B cell (primary cell): ENCODE results near the gene COL16A1. TPM values are rescaled to one million over a fixed set of nuclear protein-coding genes. Genes with fewer than 3 reads are reported as not detected.

Source experiments
- ATAC-seq: fragments of 200-7000 bp; cut with Tn5 transposase; one replicate; pipeline ENCODE4 v1.10.0; 2021; ENCODE audit warnings: low read depth, mild to moderate bottlenecking, moderate number of reproducible peaks, moderate library complexity
- CTCF ChIA-PET: fragments of 350-600 bp; sonication (Branson Sonifier 250); formaldehyde crosslinking; loops from one replicate; lab custom pipeline; 2021; ENCODE audit warnings: antibody characterized with exemption, inconsistent platforms; lab: Charles Lee
- POLR2A ChIA-PET: fragments of 350-600 bp; sonication (Branson Sonifier 250); formaldehyde crosslinking; loops from one replicate; lab custom pipeline; 2021; ENCODE audit warnings: antibody characterized with exemption; lab: Charles Lee
- DNase-seq: peaks from one replicate; pipeline ENCODE4 v3.0.0; 2013
- H2AFZ ChIP-seq: 2 replicates; pipeline ENCODE4 v1.6.1; 2012; ENCODE audit warnings: mild to moderate bottlenecking, low read depth, low read length; ENCODE audit not compliant: insufficient read depth, poor library complexity, severe bottlenecking
- H3K27ac ChIP-seq, 2 donors: 1 replicate in 1 of 2; 2 replicates in 1 of 2; pipeline ENCODE4 v1.5.1; 2012 to 2013; ENCODE audit warnings: low read length in 2 of 2, mild to moderate bottlenecking in 2 of 2, moderate library complexity in 1 of 2
- H3K27me3 ChIP-seq, 4 experiments: fragments of 200-600 bp in 1 of 4; sonication (generic) in 1 of 4; replicated peaks in 1 of 4; 1 replicate in 2 of 4; 2 replicates in 2 of 4; pipeline versions ENCODE4 v1.6.1 to v1.7.0; 2013 to 2016; ENCODE audit warnings: low read length in 3 of 4, mild to moderate bottlenecking in 2 of 4, mixed read lengths in 1 of 4, moderate library complexity in 1 of 4; ENCODE audit not compliant: insufficient read depth in 4 of 4, control insufficient read depth in 3 of 4; ENCODE audit errors: control extremely low read depth in 1 of 4
- H3K36me3 ChIP-seq, 2 experiments: replicated peaks in 1 of 2; 1 replicate in 1 of 2; 2 replicates in 1 of 2; pipeline versions ENCODE4 v1.6.1 to v1.7.1; 2013; ENCODE audit warnings: low read length in 1 of 2; ENCODE audit not compliant: insufficient read depth in 2 of 2, control insufficient read depth in 1 of 2; ENCODE audit errors: control extremely low read depth in 1 of 2, extremely low read depth in 1 of 2
- H3K4me1 ChIP-seq, 2 donors: fragments of 200-600 bp in 1 of 2; sonication (generic) in 1 of 2; 1 replicate in 1 of 2; 2 replicates in 1 of 2; pipeline versions ENCODE4 v1.5.1 to v1.6.1; 2013 to 2017; ENCODE audit warnings: low read length in 2 of 2; ENCODE audit not compliant: control insufficient read depth in 2 of 2, insufficient read depth in 2 of 2
- H3K4me2 ChIP-seq: replicated peaks from 2 replicates; pipeline ENCODE3; 2012; ENCODE audit warnings: mild to moderate bottlenecking, low read depth, low read length; ENCODE audit not compliant: poor library complexity, severe bottlenecking
- H3K4me3 ChIP-seq, 5 experiments: fragments of 200-600 bp in 1 of 5; sonication (generic) in 1 of 5; 1 replicate in 3 of 5; 2 replicates in 2 of 5; pipeline versions ENCODE4 v1.5.1 to v1.7.0; 2011 to 2016; ENCODE audit warnings: low read length in 4 of 5, mild to moderate bottlenecking in 4 of 5, low read depth in 2 of 5, control low read depth in 1 of 5, moderate library complexity in 1 of 5; ENCODE audit not compliant: insufficient read depth in 1 of 5; ENCODE audit errors: control extremely low read depth in 1 of 5, extremely low read depth in 1 of 5
- H3K79me2 ChIP-seq: fragments of 200-600 bp; sonication (generic); one replicate; pipeline ENCODE4 v1.6.0; 2016; ENCODE audit warnings: low read length; ENCODE audit not compliant: control insufficient read depth, insufficient read depth
- H3K9ac ChIP-seq: fragments of 200-600 bp; sonication (generic); 2 replicates; pipeline ENCODE4 v1.6.1; 2017; ENCODE audit warnings: mild to moderate bottlenecking, low read length, moderate library complexity
- H3K9me3 ChIP-seq, 3 donors: one replicate each; pipeline versions ENCODE4 v1.6.1 to v1.7.1; 2013; ENCODE audit warnings: low read length in 2 of 3; ENCODE audit not compliant: control insufficient read depth in 2 of 3, insufficient read depth in 1 of 3; ENCODE audit errors: control extremely low read depth in 1 of 3
- H4K20me1 ChIP-seq: 2 replicates; pipeline ENCODE4 v1.6.0; 2012; ENCODE audit warnings: mild to moderate bottlenecking, low read length; ENCODE audit not compliant: insufficient read depth, control insufficient read depth, poor library complexity, severe bottlenecking
- H3K27ac Mint-ChIP-seq: one replicate; pipeline ENCODE4 v1.8.0; 2021; ENCODE audit warnings: mixed read lengths
- H3K27me3 Mint-ChIP-seq: one replicate; pipeline ENCODE4 v1.8.0; 2021; ENCODE audit warnings: mixed read lengths
- H3K4me1 Mint-ChIP-seq: one replicate; pipeline ENCODE4 v1.8.0; 2021; ENCODE audit warnings: mixed read lengths
- H3K4me3 Mint-ChIP-seq: one replicate; pipeline ENCODE4 v1.8.0; 2021; ENCODE audit warnings: mixed read lengths
- H3K9me3 Mint-ChIP-seq: one replicate; pipeline ENCODE4 v1.8.0; 2022; ENCODE audit warnings: mixed read lengths; ENCODE audit not compliant: insufficient read depth
- EZH2 ChIP-seq: IDR thresholded peaks from 2 replicates; pipeline ENCODE4 v1.6.1; 2012; ENCODE audit warnings: borderline replicate concordance, low read depth, mild to moderate bottlenecking, moderate library complexity, low read length; ENCODE audit not compliant: insufficient read depth, poor library complexity, severe bottlenecking
- WGBS: methylation state at CpG from one replicate; pipeline ENCODE4 v1.1.5; 2013; ENCODE audit warnings: missing lambda C conversion rate; ENCODE audit not compliant: insufficient coverage; 5-methylcytosine and 5-hydroxymethylcytosine counted together
- intact Hi-C: fragments of 100-400 bp; cut with micrococcal nuclease; formaldehyde crosslinking; loops from one replicate; pipeline ENCODE4 v1.10.0; 2022
- polyA plus RNA-seq: library from polyadenylated mRNA; depleted of rRNA; stranded (reverse); fragments of >200 nt; gene quantifications from 2 replicates; pipeline ENCODE4 v1.2.3, GENCODE V29; 2012
- total RNA-seq, 2 donors: library from RNA; stranded (reverse); fragments of 120-200 nt in 1 of 2; gene quantifications; 1 replicate in 1 of 2; 2 replicates in 1 of 2; pipeline versions ENCODE4 v1.2.3 to v1.2.4, GENCODE V29; 2013 to 2022
- TF ChIP-seq, protein P1 (sequence below): fragments of 200-600 bp; IDR thresholded peaks from one replicate; pipeline ENCODE4 v1.8.0; 2022; ENCODE audit warnings: antibody characterized with exemption, mild to moderate bottlenecking

The COL16A1 gene
- total and polyA plus RNA-seq, 2 donors (not counting 1 experiment from before 2014, with no cell fraction given) = 0.07 TPM; not detected in 1

DNA sequence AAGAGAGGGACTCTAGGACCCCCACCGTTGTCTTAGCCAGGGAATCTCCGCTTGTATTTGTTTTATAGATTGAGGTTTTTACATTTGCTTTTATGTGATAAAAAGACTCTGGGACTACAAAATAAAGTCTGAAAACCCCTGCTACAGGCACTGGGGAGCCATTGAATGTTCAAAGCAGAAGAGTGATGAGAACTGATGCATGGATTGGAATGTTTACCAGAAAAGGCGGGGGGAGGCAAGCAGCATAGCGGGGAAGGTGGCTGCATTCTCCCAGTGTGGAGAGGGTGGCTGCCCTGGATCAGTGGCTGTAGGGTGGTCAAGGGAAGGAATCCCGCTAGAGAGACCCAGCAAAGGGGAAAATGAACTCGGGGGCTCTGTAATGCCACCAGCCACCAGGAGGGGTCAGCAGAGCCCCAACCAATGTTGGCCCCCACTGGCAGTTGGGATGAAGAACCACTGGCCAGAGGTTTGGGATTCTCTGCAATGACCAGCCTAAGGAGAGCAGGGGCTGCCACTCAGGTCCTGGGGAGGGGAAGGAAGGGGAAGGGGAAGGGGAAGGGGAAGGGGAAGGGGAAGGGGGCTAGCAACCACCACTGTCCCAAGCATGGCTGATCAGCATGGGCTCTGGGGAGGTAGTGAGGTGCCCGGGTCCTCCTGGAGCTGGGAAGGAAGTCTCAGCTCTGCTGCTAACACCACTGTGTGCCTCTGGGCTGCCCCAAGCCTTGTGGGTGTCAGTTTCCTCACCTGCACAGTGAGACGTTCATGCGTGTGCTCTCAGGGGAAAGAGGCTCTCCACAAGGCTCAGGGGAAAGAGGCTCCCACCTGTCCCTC is 40.0 kb downstream of the COL16A1 start:
- Histone ChIP-seq H4K20me1 (no peaks in the 10 kb centered on the region), H3K4me2 (no peak overlapping the region), H3K79me2 (no peaks in the 10 kb centered on the region), H2AFZ (no peak overlapping the region), H3K4me3 (no peak overlapping the region), H3K36me3 (no peaks in the 10 kb centered on the region), H3K9ac (no peak overlapping the region), H3K4me1 (no peaks in the 10 kb centered on the region), H3K27me3 (peaks cover 0 to 6% (median 0%) of the 10 kb centered on the region in 4 experiments), H3K27ac (no peak overlapping the region), H3K9me3 (no peaks in the 10 kb centered on the region)
- no peak for TF ChIP-seq EZH2
- TF ChIP-seq, protein P1, sequence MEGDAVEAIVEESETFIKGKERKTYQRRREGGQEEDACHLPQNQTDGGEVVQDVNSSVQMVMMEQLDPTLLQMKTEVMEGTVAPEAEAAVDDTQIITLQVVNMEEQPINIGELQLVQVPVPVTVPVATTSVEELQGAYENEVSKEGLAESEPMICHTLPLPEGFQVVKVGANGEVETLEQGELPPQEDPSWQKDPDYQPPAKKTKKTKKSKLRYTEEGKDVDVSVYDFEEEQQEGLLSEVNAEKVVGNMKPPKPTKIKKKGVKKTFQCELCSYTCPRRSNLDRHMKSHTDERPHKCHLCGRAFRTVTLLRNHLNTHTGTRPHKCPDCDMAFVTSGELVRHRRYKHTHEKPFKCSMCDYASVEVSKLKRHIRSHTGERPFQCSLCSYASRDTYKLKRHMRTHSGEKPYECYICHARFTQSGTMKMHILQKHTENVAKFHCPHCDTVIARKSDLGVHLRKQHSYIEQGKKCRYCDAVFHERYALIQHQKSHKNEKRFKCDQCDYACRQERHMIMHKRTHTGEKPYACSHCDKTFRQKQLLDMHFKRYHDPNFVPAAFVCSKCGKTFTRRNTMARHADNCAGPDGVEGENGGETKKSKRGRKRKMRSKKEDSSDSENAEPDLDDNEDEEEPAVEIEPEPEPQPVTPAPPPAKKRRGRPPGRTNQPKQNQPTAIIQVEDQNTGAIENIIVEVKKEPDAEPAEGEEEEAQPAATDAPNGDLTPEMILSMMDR = peak; percentile 86
- Mint-ChIP-seq H3K27ac (no peak overlapping the region), H3K9me3 (no peaks in the 10 kb centered on the region), H3K4me3 (no peak overlapping the region), H3K4me1 (no peaks in the 10 kb centered on the region), H3K27me3 (peaks cover 5% of the 10 kb centered on the region)
- intact Hi-C loops = loop anchor here (2.0 kb wide), 1 partner anchor 399 kb away; no protein-coding TSS in a partner anchor
- ATAC-seq (peak; percentile 85), DNase-seq (peak; percentile 73)
- 22% methylated on average over 8 of the region's 9 CpGs for WGBS
- CTCF ChIA-PET = interaction anchor here (0.9 to 10.8 kb wide), 19 partner anchors 10 to 401 kb away, joined by 3 to 184 read pairs (median 5); partner anchors contain the start of gene PEF1
- POLR2A ChIA-PET = interaction anchor here (1.8 kb wide), 1 partner anchor 125 kb away, joined by 7 read pairs; no protein-coding TSS in a partner anchor

DNA sequence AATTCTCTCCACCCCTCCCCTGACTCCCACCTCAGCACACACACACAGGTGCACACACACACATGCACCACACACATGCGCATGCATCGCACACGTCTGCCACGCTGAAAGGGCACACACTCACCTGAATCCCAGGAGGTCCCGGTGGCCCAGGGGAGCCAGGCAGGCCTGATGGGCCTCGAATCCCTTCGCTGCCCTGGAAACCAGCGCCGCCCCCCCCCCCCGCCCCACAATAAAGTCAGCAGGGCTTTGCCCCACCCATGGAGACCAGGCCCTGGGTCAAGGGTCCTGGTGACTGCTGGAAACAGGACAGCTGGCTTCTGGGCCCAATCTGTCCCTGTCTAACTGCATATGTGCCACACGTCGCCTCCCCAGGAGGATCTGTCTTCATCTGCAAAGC is 41.4 kb downstream of the COL16A1 start:
- Histone ChIP-seq H3K4me2 (no peak overlapping the region), H3K27ac (no peak overlapping the region), H3K36me3 (no peaks in the 10 kb centered on the region), H3K9me3 (no peaks in the 10 kb centered on the region), H3K4me1 (no peaks in the 10 kb centered on the region), H4K20me1 (no peaks in the 10 kb centered on the region), H2AFZ (no peak overlapping the region), H3K27me3 (peaks cover 0 to 6% (median 0%) of the 10 kb centered on the region in 4 experiments), H3K4me3 (no peak overlapping the region), H3K79me2 (no peaks in the 10 kb centered on the region), H3K9ac (no peak overlapping the region)
- no peak for DNase-seq
- ChIA-PET CTCF (interaction anchor here (0.5 to 10.8 kb wide), 8 partner anchors 12 to 832 kb away, joined by 3 to 184 read pairs (median 5); no protein-coding TSS in a partner anchor), POLR2A (no interaction called here)
- H3K4me3 Mint-ChIP-seq = no peak overlapping the region
- H3K27ac Mint-ChIP-seq = no peak overlapping the region
- WGBS = 88% methylated on average over 8 of the region's 12 CpGs
- H3K9me3 Mint-ChIP-seq = no peaks in the 10 kb centered on the region
- peaks cover 9% of the 10 kb centered on the region for H3K27me3 Mint-ChIP-seq
- no peaks in the 10 kb centered on the region for H3K4me1 Mint-ChIP-seq
- ATAC-seq = no peak
- TF ChIP-seq EZH2 = no peak
- TF ChIP-seq, protein P1 = no peak
- intact Hi-C loops = loop anchor here (2.0 kb wide), 1 partner anchor 400 kb away; no protein-coding TSS in a partner anchor
